A673 (cell line): ENCODE results near the gene VPS33A. TPM values are rescaled to one million over a fixed set of nuclear protein-coding genes. Genes with fewer than 3 reads are reported as not detected.

Experiments
- BruUV-seq: library from RNA; stranded (reverse); fragments of 400-500 nt; replicated peaks from 2 replicates; lab custom pipeline; 2021; lab: Mats Ljungman, UMichigan
- CTCF ChIA-PET: fragments of 300-600 bp; sonication (Branson Sonifier 250); formaldehyde crosslinking; loops from one replicate; lab custom pipeline; 2022; ENCODE audit warnings: antibody characterized with exemption; lab: Charles Lee
- POLR2A ChIA-PET: fragments of 300-600 bp; sonication (Branson Sonifier 250); formaldehyde crosslinking; loops from one replicate; lab custom pipeline; 2022; ENCODE audit warnings: antibody characterized with exemption; ENCODE audit not compliant: low non-redundant PET; lab: Charles Lee
- DNase-seq: peaks from one replicate; pipeline ENCODE4 v3.0.0-alpha.2; 2015; ENCODE audit warnings: low spot score
- H3K27ac ChIP-seq: fragments of 200-600 bp; sonication (generic); 2 replicates; pipeline ENCODE4 v1.5.1; 2016; ENCODE audit warnings: mixed run types, low read depth, mild to moderate bottlenecking, mixed read lengths, antibody characterized with exemption, low read length; ENCODE audit not compliant: poor library complexity, severe bottlenecking
- H3K27me3 ChIP-seq: fragments of 200-600 bp; sonication (generic); replicated peaks from 2 replicates; pipeline ENCODE4 v1.6.1; 2017; ENCODE audit warnings: mixed run types, low read depth, mild to moderate bottlenecking, mixed read lengths, antibody characterized with exemption, low read length; ENCODE audit not compliant: insufficient read depth, poor library complexity
- H3K36me3 ChIP-seq: fragments of 200-600 bp; sonication (generic); 2 replicates; pipeline ENCODE4 v1.6.1; 2016; ENCODE audit warnings: mixed run types, mild to moderate bottlenecking, mixed read lengths, antibody characterized with exemption, low read length; ENCODE audit not compliant: insufficient read depth, poor library complexity, severe bottlenecking
- H3K4me1 ChIP-seq: fragments of 200-600 bp; sonication (generic); 2 replicates; pipeline ENCODE4 v1.6.1; 2017; ENCODE audit warnings: mixed run types, mild to moderate bottlenecking, mixed read lengths, antibody characterized with exemption, low read length; ENCODE audit not compliant: insufficient read depth, poor library complexity, severe bottlenecking
- H3K4me3 ChIP-seq: fragments of 200-600 bp; sonication (generic); 2 replicates; pipeline ENCODE4 v1.5.1; 2016; ENCODE audit warnings: low read depth, mixed run types, mild to moderate bottlenecking, mixed read lengths, low read length; ENCODE audit not compliant: poor library complexity, severe bottlenecking
- H3K9me3 ChIP-seq: fragments of 200-600 bp; sonication (generic); 2 replicates; pipeline ENCODE4 v1.6.1; 2016; ENCODE audit warnings: mixed run types, low read depth, mild to moderate bottlenecking, mixed read lengths, antibody characterized with exemption, low read length; ENCODE audit not compliant: poor library complexity, severe bottlenecking
- CTCF ChIP-seq: fragments of 300-800, 200-600 bp; sonication (generic); conservative IDR thresholded peaks from 2 replicates; pipeline ENCODE4 v1.5.1; 2017; ENCODE audit warnings: low read depth, mild to moderate bottlenecking, antibody characterized with exemption, low read length, moderate library complexity, mixed read lengths
- EZH2 ChIP-seq: fragments of 200-600 bp; sonication (generic); IDR thresholded peaks from 2 replicates; pipeline ENCODE4 v1.6.1; 2017; ENCODE audit warnings: borderline replicate concordance, low read depth, mild to moderate bottlenecking, mixed read lengths, antibody characterized with exemption, low read length; ENCODE audit not compliant: poor library complexity, severe bottlenecking
- intact Hi-C: fragments of 100-400 bp; cut with micrococcal nuclease; formaldehyde crosslinking; loops from one replicate; pipeline ENCODE4 v1.10.0; 2022; ENCODE audit not compliant: unreplicated experiment
- total RNA-seq: library from RNA; stranded (reverse); gene quantifications from 2 replicates; pipeline ENCODE4 v1.2.3, GENCODE V29; 2021

VPS33A gene
- total RNA-seq, 1 experiment from 2014 or later, result 35.3 TPM

- intact Hi-C loops, result no loop called here
- Histone ChIP-seq H3K4me3 (no peak overlapping the region), H3K27ac (no peak overlapping the region), H3K4me1 (peaks cover 14% of the 10 kb centered on the region), H3K9me3 (no peaks in the 10 kb centered on the region), H3K36me3 (no peaks in the 10 kb centered on the region), H3K27me3 (peaks cover 15% of the 10 kb centered on the region)
- CTCF ChIA-PET, result no interaction called here
- TF ChIP-seq CTCF (no peak), EZH2 (no peak)
- no TSS peak for BruUV-seq
- POLR2A ChIA-PET, result no interaction called here
- DNase-seq, result no peak
These were observed 64.9 kb downstream of the VPS33A start for GRCh38 chr12:122201381-122201780.

- TF ChIP-seq CTCF (no peak), EZH2 (no peak)
- intact Hi-C loops, result no loop called here
- peaks cover 14% of the 10 kb centered on the region for H3K4me1 ChIP-seq
- peaks cover 15% of the 10 kb centered on the region for H3K27me3 ChIP-seq
- no peaks in the 10 kb centered on the region for H3K36me3 ChIP-seq
- ChIA-PET POLR2A (no interaction called here), CTCF (no interaction called here)
- BruUV-seq, result no TSS peak
- no peak overlapping the region for H3K27ac ChIP-seq
- no peak overlapping the region for H3K4me3 ChIP-seq
- no peak for DNase-seq
- no peaks in the 10 kb centered on the region for H3K9me3 ChIP-seq
These were observed 65.6 kb downstream of the VPS33A start for GRCh38 chr12:122200541-122201175.

- Histone ChIP-seq H3K4me1 (peaks cover 14% of the 10 kb centered on the region), H3K27ac (no peak overlapping the region), H3K27me3 (peaks cover 9% of the 10 kb centered on the region), H3K9me3 (no peaks in the 10 kb centered on the region), H3K36me3 (no peaks in the 10 kb centered on the region), H3K4me3 (no peak overlapping the region)
- ChIA-PET CTCF (no interaction called here), POLR2A (no interaction called here)
- intact Hi-C loops, result no loop called here
- TF ChIP-seq EZH2 (no peak), CTCF (no peak)
- no TSS peak for BruUV-seq
- no peak for DNase-seq
These were observed 66.6 kb downstream of the VPS33A start for GRCh38 chr12:122199484-122200355.
